H1 (cell line): Measurements from ENCODE around the gene TMEM252. TPM values are rescaled to one million over a fixed set of nuclear protein-coding genes. Genes with fewer than 3 reads are reported as not detected.

Experiments
- CTCF ChIA-PET: fragments of 300-600 bp; sonication (Branson Sonifier 250); formaldehyde crosslinking; loops from one replicate; lab custom pipeline; 2021; ENCODE audit not compliant: partially characterized antibody; lab: Charles Lee
- POLR2A ChIA-PET: fragments of 300-600 bp; sonication (Branson Sonifier 250); formaldehyde crosslinking; loops from one replicate; lab custom pipeline; 2021; ENCODE audit warnings: inconsistent platforms; ENCODE audit not compliant: partially characterized antibody; lab: Charles Lee
- DNase-seq, 2 experiments: peaks; one replicate each; pipeline versions ENCODE4 v3.0.0 to v3.0.0-alpha.2; 2010 to 2022; ENCODE audit warnings: low spot score in 2 of 2, low read depth in 1 of 2, mixed read lengths in 1 of 2
- FAIRE-seq: peaks from 2 replicates; lab custom pipeline; 2011; peaks lifted over from hg19 to GRCh38; lab: Jason Lieb, UNC
- H2AFZ ChIP-seq: 2 replicates; pipeline ENCODE4 v1.8.1; 2012; ENCODE audit warnings: low read length, inconsistent platforms
- H2AK5ac ChIP-seq: 2 replicates; pipeline ENCODE4 v1.6.1; 2013; ENCODE audit warnings: low read depth, low read length
- H2BK120ac ChIP-seq: replicated peaks from 2 replicates; pipeline ENCODE3; 2013; ENCODE audit warnings: low read depth, low read length, inconsistent platforms
- H2BK12ac ChIP-seq: 2 replicates; pipeline ENCODE4 v1.6.1; 2013; ENCODE audit warnings: low read depth, low read length
- H2BK15ac ChIP-seq: 2 replicates; pipeline ENCODE4 v1.6.1; 2013; ENCODE audit warnings: low read length
- H2BK20ac ChIP-seq: 2 replicates; pipeline ENCODE4 v1.6.1; 2013; ENCODE audit warnings: low read length
- H2BK5ac ChIP-seq: 2 replicates; pipeline ENCODE4 v1.6.1; 2013; ENCODE audit warnings: low read depth, low read length
- H3K14ac ChIP-seq: 2 replicates; pipeline ENCODE4 v1.6.1; 2013; ENCODE audit warnings: inconsistent platforms; ENCODE audit not compliant: insufficient read length
- H3K18ac ChIP-seq: 2 replicates; pipeline ENCODE4 v1.6.1; 2013; ENCODE audit warnings: low read length; ENCODE audit errors: extremely low read depth
- H3K23ac ChIP-seq: 2 replicates; pipeline ENCODE4 v1.6.1; 2013; ENCODE audit warnings: inconsistent platforms; ENCODE audit not compliant: insufficient read length
- H3K23me2 ChIP-seq: 2 replicates; pipeline ENCODE4 v1.6.1; 2013; ENCODE audit warnings: low read depth, low read length
- H3K27ac ChIP-seq: 2 replicates; pipeline ENCODE4 v1.6.1; 2011; ENCODE audit warnings: low read depth, low read length, inconsistent platforms
- H3K27me3 ChIP-seq, 4 experiments: replicated peaks in 1 of 4; 1 replicate in 1 of 4; 2 replicates in 3 of 4; pipeline versions ENCODE4 v1.6.1 to v1.8.1; 2011 to 2013; ENCODE audit warnings: low read length in 3 of 4, mild to moderate bottlenecking in 3 of 4, inconsistent platforms in 2 of 4, mixed read lengths in 2 of 4, moderate library complexity in 1 of 4; ENCODE audit not compliant: control insufficient read depth in 3 of 4, insufficient read depth in 3 of 4; ENCODE audit errors: extremely low read depth in 1 of 4
- H3K36me3 ChIP-seq, 4 experiments: 2 replicates each; pipeline versions ENCODE4 v1.6.1 to v1.8.1; 2011 to 2013; ENCODE audit warnings: mild to moderate bottlenecking in 4 of 4, low read length in 3 of 4, moderate library complexity in 2 of 4, control low read depth in 1 of 4, inconsistent platforms in 1 of 4; ENCODE audit not compliant: insufficient read depth in 4 of 4, control insufficient read depth in 2 of 4
- H3K4ac ChIP-seq: replicated peaks from 2 replicates; pipeline ENCODE3; 2013; ENCODE audit warnings: low read length, low read depth, mixed read lengths, inconsistent platforms; ENCODE audit not compliant: insufficient read length
- H3K4me1 ChIP-seq, 4 experiments: replicated peaks in 1 of 4; 1 replicate in 1 of 4; 2 replicates in 3 of 4; pipeline versions ENCODE4 v1.6.1 to v1.8.1; 2011 to 2013; ENCODE audit warnings: low read length in 3 of 4, inconsistent platforms in 2 of 4, mixed read lengths in 1 of 4; ENCODE audit not compliant: insufficient read depth in 4 of 4, control insufficient read depth in 3 of 4
- H3K4me2 ChIP-seq, 2 experiments: 2 replicates each; pipeline versions ENCODE4 v1.6.1 to v1.8.1; 2011 to 2013; ENCODE audit warnings: low read depth in 2 of 2, low read length in 2 of 2, control low read depth in 1 of 2, inconsistent platforms in 1 of 2, mild to moderate bottlenecking in 1 of 2; ENCODE audit not compliant: insufficient read depth in 1 of 2
- H3K4me3 ChIP-seq, 4 experiments: fragments of 200-600, 300-600 bp in 1 of 4; sonication (generic), shearing (Covaris generic), sonication (Bioruptor Twin) in 1 of 4; 2 replicates each; pipeline versions ENCODE4 v1.5.1 to v1.8.1; 2011 to 2016; ENCODE audit warnings: low read length in 4 of 4, low read depth in 3 of 4, control low read depth in 2 of 4, inconsistent platforms in 2 of 4, mild to moderate bottlenecking in 2 of 4, mixed read lengths in 1 of 4, moderate library complexity in 1 of 4; ENCODE audit not compliant: insufficient read depth in 2 of 4; ENCODE audit errors: extremely low read depth in 1 of 4
- H3K56ac ChIP-seq: replicated peaks from 2 replicates; pipeline ENCODE3; 2013; ENCODE audit warnings: low read depth, mild to moderate bottlenecking, mixed read lengths, low read length, inconsistent platforms; ENCODE audit not compliant: insufficient read length
- H3K79me1 ChIP-seq: 2 replicates; pipeline ENCODE4 v1.6.1; 2013; ENCODE audit warnings: low read depth, low read length, control low read depth
- H3K79me2 ChIP-seq, 2 experiments: 2 replicates each; pipeline versions ENCODE4 v1.6.1 to v1.8.1; 2012 to 2013; ENCODE audit warnings: low read length in 2 of 2, mild to moderate bottlenecking in 2 of 2, inconsistent platforms in 1 of 2; ENCODE audit not compliant: insufficient read depth in 2 of 2, control insufficient read depth in 1 of 2
- H3K9ac ChIP-seq, 4 experiments: replicated peaks in 1 of 4; 1 replicate in 1 of 4; 2 replicates in 3 of 4; pipeline versions ENCODE4 v1.6.1 to v1.8.1; 2011 to 2013; ENCODE audit warnings: low read depth in 3 of 4, low read length in 3 of 4, control low read depth in 2 of 4, mild to moderate bottlenecking in 2 of 4, moderate library complexity in 2 of 4, inconsistent platforms in 1 of 4; ENCODE audit errors: extremely low read depth in 1 of 4
- H3K9me3 ChIP-seq, 2 experiments: 2 replicates each; pipeline versions ENCODE4 v1.6.1 to v1.8.1; 2012 to 2013; ENCODE audit warnings: mild to moderate bottlenecking in 2 of 2, moderate library complexity in 2 of 2, control low read depth in 1 of 2, inconsistent platforms in 1 of 2, low read depth in 1 of 2, low read length in 1 of 2, mixed read lengths in 1 of 2; ENCODE audit not compliant: insufficient read depth in 2 of 2
- H4K20me1 ChIP-seq, 2 experiments: replicated peaks in 1 of 2; 2 replicates each; pipeline versions ENCODE3 to v1.8.1; 2011 to 2013; ENCODE audit warnings: inconsistent platforms in 2 of 2, low read length in 2 of 2, mild to moderate bottlenecking in 1 of 2; ENCODE audit not compliant: insufficient read depth in 2 of 2, control insufficient read depth in 1 of 2
- H4K5ac ChIP-seq: 2 replicates; pipeline ENCODE4 v1.6.1; 2013; ENCODE audit warnings: low read length, low read depth, mixed read lengths, inconsistent platforms; ENCODE audit not compliant: insufficient read length
- H4K8ac ChIP-seq: 2 replicates; pipeline ENCODE4 v1.8.0; 2013; ENCODE audit warnings: mild to moderate bottlenecking, moderate library complexity, low read length, inconsistent platforms; ENCODE audit not compliant: insufficient read depth; ENCODE audit errors: extremely low read depth
- H4K91ac ChIP-seq: replicated peaks from 2 replicates; pipeline ENCODE3; 2013; ENCODE audit warnings: low read length, mixed read lengths, inconsistent platforms; ENCODE audit not compliant: insufficient read length
- CTBP2 ChIP-seq: IDR thresholded peaks from 2 replicates; pipeline ENCODE4 v1.7.0; 2011; ENCODE audit warnings: borderline replicate concordance, mild to moderate bottlenecking, moderate library complexity, mixed read lengths, low read length; ENCODE audit not compliant: insufficient read depth, insufficient read length
- KDM1A ChIP-seq: fragments of 200-600, 300-600 bp; sonication (generic); IDR thresholded peaks from 2 replicates; pipeline ENCODE4 v1.7.1; 2016; ENCODE audit warnings: mild to moderate bottlenecking, low read length, borderline replicate concordance
- MAX ChIP-seq: IDR thresholded peaks from 2 replicates; pipeline ENCODE4 v1.6.1; 2012; ENCODE audit warnings: inconsistent platforms
- SIN3A ChIP-seq, 2 experiments: IDR thresholded peaks in 1 of 2; conservative IDR thresholded peaks in 1 of 2; 2 replicates each; pipeline ENCODE4 v1.6.1; 2011 to 2012; ENCODE audit warnings: low read length in 2 of 2, improper control_type of control experiment in 1 of 2, low read depth in 1 of 2, mild to moderate bottlenecking in 1 of 2
- SP1 ChIP-seq: IDR thresholded peaks from 2 replicates; pipeline ENCODE4 v1.6.1; 2011; ENCODE audit warnings: low read depth, low read length
- YY1 ChIP-seq: IDR thresholded peaks from 2 replicates; pipeline ENCODE4 v1.6.1; 2011; ENCODE audit warnings: low read depth, mild to moderate bottlenecking, low read length
- WGBS, 2 experiments: shearing (Covaris generic) in 1 of 2; methylation state at CpG; one replicate each; pipeline versions ENCODE4 v1.1.6 to v1.1.7; 2013 to 2015; ENCODE audit warnings: low lambda C conversion rate in 2 of 2, mixed read lengths in 2 of 2, inconsistent platforms in 1 of 2, low coverage in 1 of 2, missing lambda C conversion rate in 1 of 2; ENCODE audit not compliant: insufficient replicate concordance in 2 of 2, insufficient coverage in 1 of 2, insufficient read length in 1 of 2; ENCODE audit errors: extremely low coverage in 1 of 2, missing lambda C conversion rate in 1 of 2; 5-methylcytosine and 5-hydroxymethylcytosine counted together
- polyA plus RNA-seq, 7 experiments: library from polyadenylated mRNA; depleted of rRNA in 3 of 7; stranded (reverse) in 5 of 7; unstranded in 2 of 7; fragments of >200 nt in 5 of 7; fragments of 200-250 nt in 2 of 7; gene quantifications; 1 replicate in 5 of 7; 2 replicates in 1 of 7; 4 replicates in 1 of 7; pipeline versions ENCODE4 v1.2.1 to v1.2.3, GENCODE V29; 2011 to 2013; ENCODE audit warnings: missing spikeins in 2 of 7, mixed read lengths in 2 of 7
- total RNA-seq: library from RNA; stranded (reverse); fragmentation: NEBNext Ultra II Directional; extraction: Animal tissue kit (Norgen Biotek cat#: 25700); gene quantifications from 2 replicates; pipeline ENCODE4 v1.2.1, GENCODE V29; 2021
- TF ChIP-seq, protein P1 (sequence below), 3 experiments: IDR thresholded peaks; 1 replicate in 2 of 3; 2 replicates in 1 of 3; pipeline versions ENCODE4 v1.5.1 to v1.6.1; 2011; ENCODE audit warnings: low read length in 3 of 3, mild to moderate bottlenecking in 3 of 3, inconsistent platforms in 2 of 3, low read depth in 1 of 3, moderate library complexity in 1 of 3; ENCODE audit not compliant: insufficient read depth in 1 of 3; ENCODE audit errors: control extremely low read depth in 1 of 3

The TMEM252 gene
- total and polyA plus RNA-seq, 2 of the 8 experiments (the other 6 are each of a cell fraction or from before 2014, with no cell fraction given) = not detected

GRCh38 chr9:68560071-68560844, 19.6 kb upstream of the TMEM252 start:
- Histone ChIP-seq H3K4me1 (peaks cover 2 to 19% (median 8%) of the 10 kb centered on the region in 4 experiments; a peak in 6 of 7 replicates), H4K5ac (no peak overlapping the region), H2BK20ac (0 out of 2 replicates have a peak overlapping the region, but pooled peaks have one; percentile 68)
- TF ChIP-seq MAX (peak; percentile 38; the same call in 1 of the 2 replicates), CTBP2 (no peak), SIN3A (conservative IDR thresholded peaks at IDR 0.05 in 1 of 2, IDR thresholded peaks at IDR 0.05 in 1 of 2; ENCODE audit: low read depth in 1 of 2, low read length in 2 of 2) (no peak), YY1 (no peak), KDM1A (0 out of 2 replicates have a peak, but pooled peaks have one; percentile 12), SP1 (0 out of 2 replicates have a peak, but pooled peaks have one; percentile 20)
- TF ChIP-seq, protein P1, sequence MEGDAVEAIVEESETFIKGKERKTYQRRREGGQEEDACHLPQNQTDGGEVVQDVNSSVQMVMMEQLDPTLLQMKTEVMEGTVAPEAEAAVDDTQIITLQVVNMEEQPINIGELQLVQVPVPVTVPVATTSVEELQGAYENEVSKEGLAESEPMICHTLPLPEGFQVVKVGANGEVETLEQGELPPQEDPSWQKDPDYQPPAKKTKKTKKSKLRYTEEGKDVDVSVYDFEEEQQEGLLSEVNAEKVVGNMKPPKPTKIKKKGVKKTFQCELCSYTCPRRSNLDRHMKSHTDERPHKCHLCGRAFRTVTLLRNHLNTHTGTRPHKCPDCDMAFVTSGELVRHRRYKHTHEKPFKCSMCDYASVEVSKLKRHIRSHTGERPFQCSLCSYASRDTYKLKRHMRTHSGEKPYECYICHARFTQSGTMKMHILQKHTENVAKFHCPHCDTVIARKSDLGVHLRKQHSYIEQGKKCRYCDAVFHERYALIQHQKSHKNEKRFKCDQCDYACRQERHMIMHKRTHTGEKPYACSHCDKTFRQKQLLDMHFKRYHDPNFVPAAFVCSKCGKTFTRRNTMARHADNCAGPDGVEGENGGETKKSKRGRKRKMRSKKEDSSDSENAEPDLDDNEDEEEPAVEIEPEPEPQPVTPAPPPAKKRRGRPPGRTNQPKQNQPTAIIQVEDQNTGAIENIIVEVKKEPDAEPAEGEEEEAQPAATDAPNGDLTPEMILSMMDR (IDR thresholded peaks at IDR 0.05; ENCODE audit: control extremely low read depth in 1 of 3, insufficient read depth in 1 of 3, low read depth in 1 of 3, low read length in 3 of 3) = peak; percentile 79 to 89 (median 89)

More at GRCh38 chr9:68560071-68560844, 19.6 kb upstream of the TMEM252 start:
- Histone ChIP-seq H2AK5ac (no peak overlapping the region), H4K20me1 (no peaks in the 10 kb centered on the region), H3K79me1 (no peaks in the 10 kb centered on the region), H2AFZ (no peak overlapping the region), H3K79me2 (no peaks in the 10 kb centered on the region), H3K9ac (no peak overlapping the region), H4K91ac (no peak overlapping the region), H2BK5ac (no peak overlapping the region), H3K4me3 (no peak overlapping the region), H3K4ac (no peak overlapping the region), H2BK15ac (0 out of 2 replicates have a peak overlapping the region, but pooled peaks have one; percentile 74), H3K27ac (no peak overlapping the region), H3K23ac (no peak overlapping the region), H3K14ac (no peak overlapping the region), H3K9me3 (no peaks in the 10 kb centered on the region), H3K4me2 (peak overlapping the region; percentile 8 to 9; a peak in 3 of 4 replicates), H3K36me3 (no peaks in the 10 kb centered on the region), H3K18ac (no peak overlapping the region), H3K27me3 (peaks cover 0 to 9% (median 0%) of the 10 kb centered on the region in 4 experiments; a peak in 2 of 7 replicates), H3K56ac (no peak overlapping the region), H2BK120ac (no peak overlapping the region), H2BK12ac (no peak overlapping the region), H4K8ac (no peak overlapping the region), H3K23me2 (no peaks in the 10 kb centered on the region)
- 43% methylated on average over 14 of the region's 14 CpGs; no CpG with 5 or more reads in 1 of the 2 experiments for WGBS, 2 experiments
- FAIRE-seq (peak; percentile 92), DNase-seq (peak; percentile 54 to 91)
- ChIA-PET POLR2A (interaction anchor here (0.6 kb wide), 1 partner anchor 570 kb away, joined by 3 read pairs; no protein-coding TSS in a partner anchor), CTCF (interaction anchor here (0.7 to 4.2 kb wide), 34 partner anchors 9 to 560 kb away, joined by 3 to 32 read pairs (median 4); partner anchors contain the start of gene TMEM252)
